ENCODE measurements around the gene SLC7A1. TPM values are rescaled to one million over a fixed set of nuclear protein-coding genes. Genes with fewer than 3 reads are reported as not detected.
A peak's percentile ranks its signal among the peaks of the same experiment; 100 is the strongest.

The SLC7A1 gene
- total RNA-seq, 2 donors from 2014 or later = 60.1 to 114 TPM

- ATAC-seq (replicated peaks) = no peak
- Mint-ChIP-seq H3K4me3 (no peak overlapping the region), H3K27ac (no peak overlapping the region), H3K27me3 (no peaks in the 10 kb centered on the region), H3K4me1 (no peaks in the 10 kb centered on the region), H3K9me3 (no peaks in the 10 kb centered on the region), H3K36me3 (ENCODE audit: low read depth) (peaks cover 61% of the 10 kb centered on the region)
Observed at GRCh38 chr13:29510651-29511084, 84.8 kb downstream of the SLC7A1 start.

GRCh38 chr13:29509999-29510589 is 85.4 kb downstream of the SLC7A1 start:
- Mint-ChIP-seq H3K9me3 (no peaks in the 10 kb centered on the region), H3K4me1 (no peaks in the 10 kb centered on the region), H3K27me3 (no peaks in the 10 kb centered on the region), H3K36me3 (ENCODE audit: low read depth) (peaks cover 56% of the 10 kb centered on the region), H3K4me3 (no peak overlapping the region), H3K27ac (no peak overlapping the region)
- no peak for ATAC-seq (replicated peaks)

GRCh38 chr13:29508876-29509252 is 86.6 kb downstream of the SLC7A1 start:
- no peak overlapping the region for H3K27ac Mint-ChIP-seq
- no peaks in the 10 kb centered on the region for H3K27me3 Mint-ChIP-seq
- H3K4me3 Mint-ChIP-seq = no peak overlapping the region
- ATAC-seq (replicated peaks) = no peak
- peaks cover 48% of the 10 kb centered on the region for H3K36me3 Mint-ChIP-seq (ENCODE audit: low read depth)
- no peaks in the 10 kb centered on the region for H3K9me3 Mint-ChIP-seq
- no peaks in the 10 kb centered on the region for H3K4me1 Mint-ChIP-seq

GRCh38 chr13:29508130-29508875 is 87.2 kb downstream of the SLC7A1 start:
- Mint-ChIP-seq H3K4me3 (no peak overlapping the region), H3K9me3 (no peaks in the 10 kb centered on the region), H3K27ac (no peak overlapping the region), H3K27me3 (peaks cover 3% of the 10 kb centered on the region), H3K4me1 (no peaks in the 10 kb centered on the region), H3K36me3 (ENCODE audit: low read depth) (peaks cover 42% of the 10 kb centered on the region)
- ATAC-seq (replicated peaks) = peak; percentile 76

DNA sequence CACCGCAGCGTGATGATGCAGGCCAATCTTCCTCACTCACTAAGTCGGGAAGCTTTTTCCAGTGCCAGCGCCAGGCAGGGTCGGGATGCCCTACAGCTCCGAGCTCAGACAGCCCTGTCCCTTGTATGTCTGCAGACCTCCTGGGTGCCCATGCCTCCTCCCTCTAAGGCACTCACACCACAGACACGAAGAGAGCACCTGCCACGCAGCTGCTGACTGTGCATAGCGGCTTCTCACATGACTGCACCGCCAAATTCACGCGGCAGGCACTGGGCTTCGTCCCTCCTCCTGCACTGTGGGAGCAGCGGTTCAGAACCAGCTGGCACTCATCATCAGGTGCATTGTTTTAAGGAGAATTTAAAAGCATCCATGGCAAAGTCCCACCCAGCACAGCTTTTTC is 88.1 kb downstream of the SLC7A1 start:
- H3K27me3 Mint-ChIP-seq = peaks cover 3% of the 10 kb centered on the region
- H3K4me3 Mint-ChIP-seq = no peak overlapping the region
- peaks cover 33% of the 10 kb centered on the region for H3K36me3 Mint-ChIP-seq (ENCODE audit: low read depth)
- no peaks in the 10 kb centered on the region for H3K9me3 Mint-ChIP-seq
- no peak for ATAC-seq (replicated peaks)
- no peak overlapping the region for H3K27ac Mint-ChIP-seq
- H3K4me1 Mint-ChIP-seq = no peaks in the 10 kb centered on the region

DNA sequence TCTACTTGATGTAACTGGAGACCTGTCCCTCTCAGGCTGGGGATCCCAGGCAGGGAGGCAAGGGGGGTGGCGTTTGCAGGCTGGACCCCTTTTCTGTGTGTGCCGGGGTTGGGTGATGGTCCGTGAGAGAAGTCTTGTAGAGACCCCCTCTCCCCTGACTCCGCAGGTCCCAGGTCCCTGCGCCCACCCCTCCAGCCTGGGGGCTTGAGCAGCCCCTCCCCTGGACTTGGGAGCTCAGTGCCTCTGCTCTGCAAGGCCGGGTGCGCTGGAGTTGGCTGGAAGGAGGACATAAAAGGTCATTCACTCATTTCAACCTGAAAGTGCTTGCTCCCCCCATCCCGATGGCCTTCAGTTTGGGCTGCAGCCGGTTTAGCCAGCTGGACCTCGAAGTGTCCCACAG is 89.5 kb downstream of the SLC7A1 start:
- Mint-ChIP-seq H3K4me1 (no peaks in the 10 kb centered on the region), H3K27me3 (peaks cover 3% of the 10 kb centered on the region), H3K27ac (no peak overlapping the region), H3K36me3 (ENCODE audit: low read depth) (peaks cover 18% of the 10 kb centered on the region), H3K4me3 (no peak overlapping the region), H3K9me3 (no peaks in the 10 kb centered on the region)
- no peak for ATAC-seq (replicated peaks)

GRCh38 chr13:29505511-29505910 is 90.0 kb downstream of the SLC7A1 start:
- no peaks in the 10 kb centered on the region for H3K4me1 Mint-ChIP-seq
- peaks cover 3% of the 10 kb centered on the region for H3K27me3 Mint-ChIP-seq
- no peak overlapping the region for H3K4me3 Mint-ChIP-seq
- ATAC-seq (replicated peaks) = no peak
- H3K9me3 Mint-ChIP-seq = no peaks in the 10 kb centered on the region
- H3K36me3 Mint-ChIP-seq (ENCODE audit: low read depth) = peaks cover 17% of the 10 kb centered on the region
- no peak overlapping the region for H3K27ac Mint-ChIP-seq

GRCh38 chr13:29504691-29505090 is 90.8 kb downstream of the SLC7A1 start:
- Mint-ChIP-seq H3K9me3 (no peaks in the 10 kb centered on the region), H3K4me1 (no peaks in the 10 kb centered on the region), H3K27ac (no peak overlapping the region), H3K4me3 (no peak overlapping the region), H3K27me3 (peaks cover 3% of the 10 kb centered on the region), H3K36me3 (ENCODE audit: low read depth) (peaks cover 17% of the 10 kb centered on the region)
- ATAC-seq (replicated peaks) = no peak

GRCh38 chr13:29503041-29503837 is 92.2 kb downstream of the SLC7A1 start:
- ATAC-seq (replicated peaks) = no peak
- Mint-ChIP-seq H3K9me3 (no peaks in the 10 kb centered on the region), H3K27ac (no peak overlapping the region), H3K4me3 (no peak overlapping the region), H3K4me1 (no peaks in the 10 kb centered on the region), H3K36me3 (ENCODE audit: low read depth) (peaks cover 5% of the 10 kb centered on the region), H3K27me3 (peaks cover 3% of the 10 kb centered on the region)

GRCh38 chr13:29502391-29503008 is 93.0 kb downstream of the SLC7A1 start:
- H3K27ac Mint-ChIP-seq = no peak overlapping the region
- H3K4me1 Mint-ChIP-seq = no peaks in the 10 kb centered on the region
- peaks cover 3% of the 10 kb centered on the region for H3K27me3 Mint-ChIP-seq
- no peak overlapping the region for H3K4me3 Mint-ChIP-seq
- no peak for ATAC-seq (replicated peaks)
- H3K36me3 Mint-ChIP-seq (ENCODE audit: low read depth) = no peaks in the 10 kb centered on the region
- H3K9me3 Mint-ChIP-seq = no peaks in the 10 kb centered on the region

DNA sequence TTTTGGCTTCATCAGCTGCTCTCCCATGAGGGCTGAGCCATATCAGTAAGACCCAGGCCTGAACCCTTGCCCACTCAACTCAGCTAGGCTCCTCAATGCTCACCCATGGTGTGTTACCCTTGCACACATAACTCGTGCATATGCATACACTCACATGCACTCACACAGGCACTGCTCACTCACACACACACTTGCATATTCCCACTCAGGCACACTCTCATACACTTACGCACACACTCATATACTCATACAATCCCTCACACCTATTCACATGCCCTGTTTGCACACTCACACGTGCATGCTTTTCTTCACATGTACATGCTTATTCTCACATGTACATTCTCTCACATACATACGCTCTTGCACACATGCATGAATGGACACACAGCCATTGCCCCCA is 93.8 kb downstream of the SLC7A1 start:
- H3K4me3 Mint-ChIP-seq = no peak overlapping the region
- H3K36me3 Mint-ChIP-seq (ENCODE audit: low read depth) = no peaks in the 10 kb centered on the region
- no peaks in the 10 kb centered on the region for H3K9me3 Mint-ChIP-seq
- no peak overlapping the region for H3K27ac Mint-ChIP-seq
- ATAC-seq (replicated peaks) = no peak
- no peaks in the 10 kb centered on the region for H3K4me1 Mint-ChIP-seq
- peaks cover 4% of the 10 kb centered on the region for H3K27me3 Mint-ChIP-seq

GRCh38 chr13:29500386-29500785 is 95.1 kb downstream of the SLC7A1 start:
- Mint-ChIP-seq H3K4me3 (no peak overlapping the region), H3K36me3 (ENCODE audit: low read depth) (no peaks in the 10 kb centered on the region), H3K27ac (no peak overlapping the region), H3K9me3 (no peaks in the 10 kb centered on the region), H3K4me1 (peaks cover 6% of the 10 kb centered on the region), H3K27me3 (peaks cover 11% of the 10 kb centered on the region)
- ATAC-seq (replicated peaks) = no peak

DNA sequence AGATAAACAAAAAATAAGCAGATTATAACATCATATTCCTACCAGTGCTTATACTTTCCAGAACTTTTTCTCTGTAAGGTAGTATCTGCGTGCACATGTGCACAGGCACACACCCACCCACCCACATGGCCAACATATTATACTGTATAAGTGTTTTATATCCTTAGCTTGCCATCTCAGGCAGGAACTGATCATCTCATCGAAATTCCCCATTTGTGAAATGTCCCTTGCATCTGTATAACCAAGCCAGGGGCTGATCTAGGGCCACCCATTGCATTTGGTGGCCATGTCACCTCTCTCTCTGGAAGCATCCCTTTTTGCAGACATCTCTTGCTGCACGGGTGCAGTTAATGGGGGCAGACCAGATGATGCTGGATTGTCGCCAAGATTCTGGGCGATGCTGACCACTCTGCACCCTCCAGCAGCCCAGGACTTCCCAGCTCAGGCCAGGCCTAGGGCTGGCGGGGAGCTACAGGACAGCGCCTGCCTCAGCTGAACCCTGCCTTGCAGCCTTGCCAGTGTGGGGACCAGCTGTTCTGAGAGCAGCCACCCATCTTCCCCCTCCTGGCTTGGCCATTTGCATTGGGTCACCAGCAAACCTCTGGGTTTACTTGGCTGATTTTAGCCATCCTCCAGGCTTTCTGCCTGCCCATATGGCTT is 95.9 kb downstream of the SLC7A1 start:
- Mint-ChIP-seq H3K9me3 (no peaks in the 10 kb centered on the region), H3K27me3 (peaks cover 11% of the 10 kb centered on the region), H3K27ac (no peak overlapping the region), H3K4me1 (peaks cover 6% of the 10 kb centered on the region), H3K4me3 (no peak overlapping the region), H3K36me3 (ENCODE audit: low read depth) (no peaks in the 10 kb centered on the region)
- ATAC-seq (replicated peaks) = no peak

GRCh38 chr13:29498426-29499040 is 97.0 kb downstream of the SLC7A1 start:
- H3K4me1 Mint-ChIP-seq = peaks cover 6% of the 10 kb centered on the region
- ATAC-seq (replicated peaks) = no peak
- H3K27me3 Mint-ChIP-seq = peaks cover 8% of the 10 kb centered on the region
- H3K36me3 Mint-ChIP-seq (ENCODE audit: low read depth) = no peaks in the 10 kb centered on the region
- H3K4me3 Mint-ChIP-seq = no peak overlapping the region
- H3K27ac Mint-ChIP-seq = no peak overlapping the region
- no peaks in the 10 kb centered on the region for H3K9me3 Mint-ChIP-seq

Data from activated T-helper 17 cell treated with anti-CD3 and anti-CD28 coated beads, Interleukin-2, amount 50 U/mL, for 72 hours (primary cell).